GM12873 (cell line): ENCODE results near the gene CDK5.

Experiments
- TF ChIP-seq, protein P1 (sequence below): IDR thresholded peaks from 2 replicates; pipeline ENCODE4 v1.5.1; 2012; ENCODE audit warnings: low read depth, mild to moderate bottlenecking, moderate library complexity, low read length, control low read depth; ENCODE audit not compliant: insufficient read depth; ENCODE audit errors: missing control alignments

Gene CDK5

DNA sequence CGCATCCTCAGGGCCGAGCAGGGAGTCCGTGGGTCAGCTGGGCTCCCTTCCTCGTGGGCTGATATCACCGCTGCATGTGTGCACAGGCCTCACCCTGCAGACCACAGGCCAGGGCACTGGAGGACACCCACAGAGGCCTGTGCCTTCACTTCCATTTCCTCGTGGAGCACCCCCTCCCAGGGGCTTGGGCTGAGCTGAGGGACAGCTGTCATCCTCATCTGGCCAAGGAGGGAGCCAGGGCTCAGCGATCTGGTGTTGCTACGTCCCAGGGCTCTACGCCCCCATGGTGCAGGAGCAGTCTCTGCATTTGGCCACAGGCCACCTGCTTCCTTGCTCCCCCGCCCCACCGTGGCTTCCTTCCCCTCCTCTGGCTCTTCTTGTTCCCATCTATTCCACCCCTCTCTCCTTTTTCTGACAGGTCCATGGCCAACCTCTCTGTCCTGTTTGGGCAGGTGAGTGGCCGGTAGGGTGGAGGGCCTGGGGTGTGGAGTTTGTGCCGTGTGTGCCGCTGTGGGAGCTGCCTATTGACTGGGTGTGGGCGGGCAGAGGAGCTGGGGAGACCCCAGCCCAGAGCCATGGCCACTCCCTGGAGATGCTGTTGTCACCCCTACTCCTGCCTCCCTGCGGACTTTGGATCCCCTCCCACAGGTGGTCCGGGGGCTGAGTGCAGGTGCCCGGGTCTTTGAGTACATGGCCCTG is 17.7 kb downstream of the CDK5 start:
- TF ChIP-seq, protein P1, sequence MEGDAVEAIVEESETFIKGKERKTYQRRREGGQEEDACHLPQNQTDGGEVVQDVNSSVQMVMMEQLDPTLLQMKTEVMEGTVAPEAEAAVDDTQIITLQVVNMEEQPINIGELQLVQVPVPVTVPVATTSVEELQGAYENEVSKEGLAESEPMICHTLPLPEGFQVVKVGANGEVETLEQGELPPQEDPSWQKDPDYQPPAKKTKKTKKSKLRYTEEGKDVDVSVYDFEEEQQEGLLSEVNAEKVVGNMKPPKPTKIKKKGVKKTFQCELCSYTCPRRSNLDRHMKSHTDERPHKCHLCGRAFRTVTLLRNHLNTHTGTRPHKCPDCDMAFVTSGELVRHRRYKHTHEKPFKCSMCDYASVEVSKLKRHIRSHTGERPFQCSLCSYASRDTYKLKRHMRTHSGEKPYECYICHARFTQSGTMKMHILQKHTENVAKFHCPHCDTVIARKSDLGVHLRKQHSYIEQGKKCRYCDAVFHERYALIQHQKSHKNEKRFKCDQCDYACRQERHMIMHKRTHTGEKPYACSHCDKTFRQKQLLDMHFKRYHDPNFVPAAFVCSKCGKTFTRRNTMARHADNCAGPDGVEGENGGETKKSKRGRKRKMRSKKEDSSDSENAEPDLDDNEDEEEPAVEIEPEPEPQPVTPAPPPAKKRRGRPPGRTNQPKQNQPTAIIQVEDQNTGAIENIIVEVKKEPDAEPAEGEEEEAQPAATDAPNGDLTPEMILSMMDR = no peak

- TF ChIP-seq, protein P1 = no peak
These were observed 18.5 kb downstream of the CDK5 start for GRCh38 chr7:151038951-151039849.

GRCh38 chr7:151035902-151036301 is 21.8 kb downstream of the CDK5 start:
- TF ChIP-seq, protein P1 = no peak

GRCh38 chr7:151035026-151035717 is 22.5 kb downstream of the CDK5 start:
- TF ChIP-seq, protein P1 = no peak

DNA sequence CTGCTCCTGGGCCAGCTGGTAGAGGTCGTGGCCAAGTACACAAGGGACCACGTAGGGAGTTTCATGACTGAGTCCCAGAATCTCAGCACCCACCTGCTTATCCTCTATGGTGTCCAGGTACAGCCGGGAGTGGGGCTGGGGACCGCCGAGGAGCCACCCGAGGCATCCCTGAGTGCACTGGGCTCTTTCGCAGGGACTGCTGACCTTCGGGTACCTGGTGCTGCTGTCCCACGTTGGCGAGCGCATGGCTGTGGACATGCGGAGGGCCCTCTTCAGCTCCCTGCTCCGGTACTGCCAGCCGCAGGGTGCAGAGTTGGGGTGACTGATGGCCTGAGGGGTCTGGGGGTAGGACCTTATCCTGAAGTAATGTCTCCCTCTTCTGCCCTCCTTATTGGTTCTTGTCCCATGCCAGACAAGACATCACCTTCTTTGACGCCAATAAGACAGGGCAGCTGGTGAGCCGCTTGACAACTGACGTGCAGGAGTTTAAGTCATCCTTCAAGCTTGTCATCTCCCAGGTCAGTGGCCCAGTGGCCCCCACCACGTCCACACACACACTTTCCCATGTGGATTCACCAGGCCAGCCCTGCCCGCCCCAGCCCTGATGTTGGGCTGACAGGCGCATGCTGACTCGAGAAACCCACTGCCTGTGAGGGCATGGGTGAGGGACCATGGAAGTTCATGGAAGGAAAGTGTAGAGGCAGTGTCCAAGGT is 23.2 kb downstream of the CDK5 start:
- TF ChIP-seq, protein P1 = no peak

GRCh38 chr7:151033864-151034249 is 23.8 kb downstream of the CDK5 start:
- TF ChIP-seq, protein P1 = no peak
